ENCODE results near the gene TTC9B.

TTC9B gene

DNA sequence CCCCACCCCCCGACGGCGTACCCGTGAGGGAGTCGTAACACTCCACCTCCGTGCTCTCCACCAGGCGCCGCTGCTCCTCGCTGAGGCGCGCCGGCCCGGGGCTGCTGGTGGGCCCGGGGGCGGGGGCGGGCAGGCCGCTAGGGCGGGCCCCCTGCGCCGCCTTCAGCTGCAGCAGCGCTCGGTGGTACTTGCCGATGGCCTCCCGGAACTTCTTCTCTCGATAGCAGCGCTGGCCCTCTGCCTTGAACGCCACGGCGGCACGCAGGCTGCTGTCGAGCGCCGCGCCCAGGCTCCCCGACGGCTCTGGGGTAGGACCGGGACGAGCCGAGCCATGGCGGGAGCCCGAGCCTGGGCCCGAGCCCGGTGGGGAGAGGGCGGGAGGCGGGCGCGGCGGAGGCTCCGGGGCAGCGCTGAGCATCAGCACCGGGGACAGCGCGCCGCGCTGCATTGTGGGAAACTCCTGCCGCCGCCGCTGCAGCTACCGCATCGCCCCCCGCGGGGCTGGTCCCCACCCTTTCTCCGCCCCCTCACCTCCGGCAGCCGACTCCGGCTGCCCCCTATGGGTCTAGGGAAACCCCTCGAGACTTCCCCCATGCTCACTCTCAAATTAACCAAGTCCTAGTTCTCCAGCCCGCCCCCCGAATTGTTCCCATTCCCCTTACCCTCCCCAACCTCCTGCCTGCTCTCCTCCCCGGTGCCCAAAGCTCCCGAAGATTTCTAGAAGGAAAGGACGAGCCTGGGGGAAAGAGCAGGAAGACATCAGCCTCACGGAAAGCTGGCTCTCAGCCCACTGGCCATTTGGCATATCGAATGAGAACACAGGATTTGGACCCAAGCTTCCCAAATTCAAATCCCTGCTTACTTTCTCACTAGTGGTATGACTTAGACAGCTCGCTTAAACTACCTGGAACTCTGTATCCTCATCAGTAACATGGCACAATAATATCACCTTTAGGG lies at the start of gene TTC9B:
TSS of gene TTC9B (minus strand) at position 451 of the 957 bp plus-strand sequence. CDS start at position 448, 3 bp downstream.
- no peak for DNase-seq (ENCODE audit: low spot score)

DNA sequence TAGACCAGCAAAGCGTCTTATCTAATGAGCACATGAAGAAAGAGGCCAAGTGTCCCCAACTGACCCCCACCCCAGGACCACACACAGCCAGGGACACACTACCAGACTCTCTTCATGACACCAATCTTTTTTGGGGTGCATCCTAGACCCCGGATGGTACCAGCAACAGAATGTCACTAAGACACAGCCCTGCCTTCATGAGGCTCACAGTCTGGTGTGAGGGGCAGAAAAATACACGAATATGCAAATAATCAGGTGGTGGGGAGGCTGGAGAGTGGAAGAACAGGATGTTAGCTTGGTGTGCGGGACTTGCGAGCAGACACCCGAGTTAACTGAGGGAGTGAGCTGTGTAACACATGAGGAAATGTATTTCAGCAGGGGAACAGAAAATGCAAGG lies 49.4 kb upstream of the TTC9B start:
- no peak for DNase-seq (ENCODE audit: low spot score)

DNA sequence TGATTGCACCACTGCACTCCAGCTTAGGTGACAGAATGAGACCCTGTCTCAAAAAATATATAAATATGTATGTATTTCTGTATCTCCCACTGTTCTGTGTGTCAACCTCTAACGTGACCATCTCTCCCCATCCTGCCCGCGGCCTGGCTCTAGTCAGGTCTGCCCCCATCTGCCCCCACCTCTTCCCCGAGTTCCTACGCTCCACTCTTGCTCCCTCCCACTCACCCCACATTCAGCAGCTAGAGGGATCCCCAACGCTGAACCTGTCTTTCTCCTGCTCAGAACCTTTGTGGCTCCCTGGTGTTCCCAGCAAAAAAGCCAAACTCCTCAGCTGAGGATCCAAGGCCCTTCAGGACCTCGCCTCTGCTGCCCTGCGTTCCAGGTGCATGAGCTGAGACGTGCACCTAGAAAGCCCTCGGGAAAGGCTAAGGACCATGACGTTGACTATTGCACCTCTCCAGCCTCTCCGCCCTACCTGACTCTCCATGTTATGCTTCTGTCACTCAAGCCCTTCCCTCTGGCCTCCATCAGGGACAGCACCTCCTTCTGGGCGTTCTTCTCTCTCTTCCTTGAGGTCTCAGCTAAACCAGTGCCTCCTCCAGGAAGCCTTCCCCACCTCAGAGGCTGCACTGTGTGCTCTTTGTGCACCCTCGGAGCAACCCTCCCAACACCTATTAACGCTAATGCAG lies 48.9 kb upstream of the TTC9B start:
- no peak for DNase-seq (ENCODE audit: low spot score)

- DNase-seq (ENCODE audit: low spot score) = no peak
Observed at GRCh38 chr19:40266119-40266518, 47.9 kb upstream of the TTC9B start.

- no peak for DNase-seq (ENCODE audit: low spot score)
Observed at GRCh38 chr19:40265763-40266099, 47.5 kb upstream of the TTC9B start.

DNA sequence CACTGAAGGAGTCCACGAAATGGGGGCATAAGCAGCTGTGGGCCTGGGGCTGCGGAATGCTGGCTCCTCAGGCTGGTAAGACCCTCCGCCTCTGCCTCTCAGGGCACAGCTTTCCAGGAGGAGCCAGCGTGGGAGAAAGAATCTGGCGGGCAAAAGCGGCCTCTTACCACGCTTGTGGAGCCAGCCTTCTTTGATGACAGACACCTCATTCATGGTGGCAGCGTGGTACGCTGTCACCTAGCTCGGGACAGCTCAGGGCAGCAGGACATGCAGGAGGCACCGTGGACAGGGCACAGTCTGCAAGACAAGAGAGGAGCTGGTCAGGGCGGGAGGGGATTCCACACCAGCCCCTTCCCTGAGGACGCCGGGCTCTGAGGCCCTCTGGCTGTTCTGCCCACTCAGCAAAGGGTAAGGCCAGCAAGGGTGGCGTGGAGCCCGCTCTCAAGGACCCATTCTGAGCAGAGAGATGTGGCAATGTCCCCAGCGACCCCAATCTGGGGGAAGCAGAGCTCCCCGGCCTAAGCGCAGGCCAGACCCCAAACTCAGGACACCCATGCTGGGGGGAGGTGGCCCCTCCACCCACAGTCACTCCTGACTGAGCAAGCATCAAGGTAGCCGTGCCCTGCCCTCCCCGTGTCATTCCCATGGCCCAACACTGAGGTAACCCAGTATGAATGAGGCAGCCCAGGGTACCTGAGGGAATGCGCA lies 47.0 kb upstream of the TTC9B start:
- DNase-seq (ENCODE audit: low spot score) = no peak

DNA sequence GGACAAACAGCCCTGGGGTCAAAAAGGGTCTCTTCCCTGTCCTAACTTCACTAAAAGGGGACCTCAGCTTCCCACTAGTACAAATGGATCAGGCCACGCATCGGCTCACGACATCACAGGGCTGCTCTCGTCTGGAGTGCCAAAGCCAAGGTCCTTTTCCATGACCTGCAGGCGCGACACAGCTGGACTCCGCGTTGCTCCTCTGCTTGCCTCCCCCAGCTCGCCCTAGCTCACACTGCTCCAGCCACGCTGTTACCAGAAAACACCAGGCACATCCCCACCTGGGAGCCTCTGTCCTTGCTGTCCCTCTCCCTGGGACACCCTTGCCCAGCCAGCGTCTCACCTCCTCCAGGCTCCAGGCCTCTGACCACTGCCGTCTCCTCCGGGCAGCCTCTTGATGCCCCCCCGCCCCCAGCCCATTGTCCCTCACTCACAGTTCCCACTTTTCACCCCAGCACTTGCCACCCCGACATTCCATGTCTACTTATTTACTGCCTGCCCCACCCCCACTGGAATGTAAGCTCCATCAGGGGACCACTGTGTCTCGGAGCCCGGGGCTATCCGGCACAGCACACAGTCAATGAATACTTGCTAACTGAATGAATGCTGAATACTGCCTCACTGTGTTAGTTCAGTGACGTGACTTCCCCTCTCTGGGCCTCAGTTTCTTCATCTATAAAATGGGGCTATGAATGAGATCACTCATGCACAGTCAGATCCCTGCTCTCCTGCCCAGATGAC lies 46.3 kb upstream of the TTC9B start:
- no peak for DNase-seq (ENCODE audit: low spot score)

DNA sequence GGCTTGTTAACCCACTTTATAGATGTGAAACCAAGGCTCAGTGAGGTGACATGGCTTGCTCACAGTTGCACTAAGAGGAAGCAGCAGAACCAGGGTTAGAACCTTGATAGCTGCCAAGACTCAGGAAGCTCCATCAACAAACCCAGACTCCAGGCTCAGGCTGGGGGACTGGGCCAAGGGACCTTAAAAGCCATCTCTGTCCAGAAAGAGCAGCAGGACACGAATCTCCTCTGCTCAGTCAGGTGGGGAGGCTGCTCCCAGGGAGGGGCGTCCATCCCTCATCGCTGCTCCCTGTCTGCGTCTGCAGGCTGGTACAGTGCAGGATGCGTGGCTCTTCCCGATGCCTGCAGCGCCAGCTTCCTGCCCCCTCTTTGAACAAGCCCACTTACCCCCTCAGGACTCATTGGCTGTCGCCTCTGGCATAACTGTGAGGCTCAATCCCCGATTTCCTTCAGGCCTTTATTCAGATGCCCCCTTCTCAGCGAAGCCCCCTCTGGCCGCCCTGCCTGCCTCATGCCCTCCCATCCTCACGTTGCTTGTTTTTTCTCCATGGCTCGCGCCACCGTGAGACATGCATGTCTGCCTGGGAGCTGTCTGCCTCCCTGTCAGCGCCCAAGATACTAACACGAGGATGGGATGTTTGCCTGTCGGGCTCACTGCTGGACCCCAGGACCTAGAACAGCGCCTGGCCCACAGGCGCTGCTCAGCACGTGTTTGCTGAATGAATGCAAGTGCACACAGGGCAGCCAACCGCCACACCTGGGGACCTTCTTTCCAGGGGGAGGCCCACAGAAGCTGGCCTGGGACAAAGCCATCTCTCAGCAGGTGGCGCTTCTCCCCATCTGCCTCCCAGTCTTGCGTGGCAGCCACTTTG lies 45.5 kb upstream of the TTC9B start:
- no peak for DNase-seq (ENCODE audit: low spot score)

DNA sequence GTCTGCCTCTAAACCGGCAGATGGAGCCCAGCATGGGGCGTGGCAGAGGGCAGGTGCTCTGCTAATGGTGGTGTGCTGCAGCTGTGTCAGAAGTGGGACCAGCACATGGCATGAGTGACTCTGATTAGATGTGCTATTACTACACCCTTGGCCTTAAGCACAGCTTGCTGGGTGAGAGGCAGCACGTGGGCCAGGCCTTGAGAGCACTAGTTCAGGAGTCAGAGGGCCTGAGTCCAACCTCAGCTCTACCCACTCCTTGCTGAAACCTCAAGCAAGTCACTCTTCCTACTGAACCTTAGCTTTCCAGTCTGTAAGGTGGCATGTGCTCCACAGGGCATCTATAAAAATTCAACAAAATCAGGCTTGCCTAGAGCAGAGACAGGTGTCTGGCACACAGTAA lies 44.2 kb upstream of the TTC9B start:
- no peak for DNase-seq (ENCODE audit: low spot score)

GRCh38 chr19:40261631-40262030 lies 43.4 kb upstream of the TTC9B start:
- DNase-seq (ENCODE audit: low spot score) = no peak

DNA sequence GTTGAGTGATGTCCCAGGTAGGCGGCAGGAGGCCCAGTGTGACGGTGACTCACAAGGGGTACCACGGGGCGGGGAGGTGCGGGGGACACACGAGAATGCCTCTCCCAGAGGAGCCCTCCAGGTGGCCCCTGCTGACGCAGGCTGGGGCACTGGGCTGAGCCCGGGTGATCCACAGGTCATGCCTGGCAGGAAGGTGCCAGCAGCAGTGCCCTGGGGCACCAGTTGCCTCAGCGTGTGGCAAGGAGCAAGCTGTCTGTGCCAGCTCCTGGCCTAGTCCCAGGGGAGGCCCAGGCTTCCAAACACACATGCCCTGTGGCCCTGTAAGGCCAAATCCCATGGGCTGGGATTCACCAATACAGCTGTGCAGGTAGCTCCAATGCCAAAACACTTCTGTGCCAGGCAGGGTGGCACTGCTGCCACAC lies 38.9 kb upstream of the TTC9B start:
- no peak for DNase-seq (ENCODE audit: low spot score)

DNA sequence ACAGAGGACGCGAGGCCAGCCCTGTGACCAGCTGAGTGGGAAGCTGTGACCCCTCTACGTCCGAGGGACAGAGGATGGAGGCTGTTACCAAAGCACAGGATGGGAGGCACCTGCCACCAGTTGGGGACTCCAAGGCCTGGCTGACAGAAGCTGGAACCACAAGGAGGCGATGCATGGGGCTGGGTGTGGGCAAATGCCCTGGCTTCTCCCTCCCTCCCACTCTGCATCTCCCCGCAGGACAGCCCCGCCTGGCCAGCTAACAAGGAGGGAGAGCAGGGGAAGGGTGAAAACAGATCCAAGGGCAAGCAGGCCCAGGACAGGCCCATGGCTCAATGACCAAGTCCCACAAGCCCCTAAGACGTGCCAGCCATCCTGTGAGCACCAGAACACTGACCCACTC lies 38.3 kb upstream of the TTC9B start:
- DNase-seq (ENCODE audit: low spot score) = no peak

GRCh38 chr19:40255619-40256166 lies 37.5 kb upstream of the TTC9B start:
- DNase-seq (ENCODE audit: low spot score) = no peak

- DNase-seq (ENCODE audit: low spot score) = no peak
Observed at GRCh38 chr19:40254714-40255418, 36.7 kb upstream of the TTC9B start.

DNA sequence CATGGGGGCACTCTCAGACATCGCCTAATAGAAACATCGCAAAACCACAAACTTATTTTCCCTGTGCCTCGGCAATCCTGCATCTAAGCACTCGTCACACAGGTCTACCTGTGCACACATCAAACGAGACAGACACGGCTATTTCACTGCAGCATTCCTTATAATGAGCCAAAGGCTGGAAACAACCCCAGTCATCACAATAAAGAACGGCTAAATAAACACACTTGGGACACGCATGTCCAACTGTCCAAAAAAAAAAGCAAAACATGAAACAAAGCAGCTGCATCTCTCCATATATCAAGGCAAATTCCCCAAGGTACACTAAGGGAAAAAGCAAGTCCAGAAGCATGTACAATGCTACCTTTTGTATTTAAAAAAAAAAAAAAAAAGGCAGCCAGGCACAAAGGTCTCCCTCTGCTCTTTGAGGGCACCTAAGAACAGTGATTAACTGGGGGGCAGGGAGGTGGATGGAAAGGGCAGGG lies 35.5 kb upstream of the TTC9B start:
- no peak for DNase-seq (ENCODE audit: low spot score)

DNA sequence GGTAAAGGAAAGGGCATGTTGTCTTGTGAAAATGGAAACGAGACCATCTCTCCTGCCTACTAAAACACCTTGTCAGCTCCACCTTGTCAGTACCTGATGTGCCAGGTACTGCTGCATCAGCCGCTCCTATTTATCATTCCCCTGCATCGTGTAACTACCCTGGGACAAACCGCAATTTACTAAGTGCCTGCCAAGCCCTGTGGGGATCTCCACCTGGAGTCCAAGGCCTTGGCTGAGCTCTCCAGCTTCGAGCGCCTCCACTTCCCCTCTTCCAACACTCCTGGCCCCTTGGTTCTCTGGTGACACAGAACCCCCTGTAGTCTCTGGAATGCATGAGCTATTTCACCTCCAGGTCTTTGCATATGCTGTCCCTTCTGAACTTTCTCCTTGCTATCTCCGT lies 34.2 kb upstream of the TTC9B start:
- DNase-seq (ENCODE audit: low spot score) = no peak

GRCh38 chr19:40251991-40252390 lies 33.8 kb upstream of the TTC9B start:
- DNase-seq (ENCODE audit: low spot score) = no peak

- no peak for DNase-seq (ENCODE audit: low spot score)
Observed at GRCh38 chr19:40251244-40251643, 33.1 kb upstream of the TTC9B start.

DNA sequence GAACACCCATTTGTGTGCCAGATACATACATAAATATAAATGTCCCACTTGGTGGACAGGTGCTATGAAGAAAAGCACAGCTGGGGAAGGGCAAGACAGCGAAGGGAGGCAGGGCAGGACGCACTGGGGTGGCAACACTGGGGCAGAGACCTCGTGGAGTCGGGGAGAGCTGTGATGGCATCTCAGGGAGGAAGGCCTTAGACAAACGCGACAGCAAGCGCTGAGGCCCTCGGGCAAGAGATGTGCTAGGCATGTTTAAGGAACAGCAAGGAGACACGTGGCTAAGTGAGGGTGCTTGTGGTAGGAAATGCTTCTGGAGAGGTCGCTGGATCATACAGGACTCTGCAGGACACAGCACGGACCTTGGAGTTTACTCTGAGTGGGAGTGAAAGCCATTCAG lies 31.6 kb upstream of the TTC9B start:
- DNase-seq (ENCODE audit: low spot score) = no peak

DNA sequence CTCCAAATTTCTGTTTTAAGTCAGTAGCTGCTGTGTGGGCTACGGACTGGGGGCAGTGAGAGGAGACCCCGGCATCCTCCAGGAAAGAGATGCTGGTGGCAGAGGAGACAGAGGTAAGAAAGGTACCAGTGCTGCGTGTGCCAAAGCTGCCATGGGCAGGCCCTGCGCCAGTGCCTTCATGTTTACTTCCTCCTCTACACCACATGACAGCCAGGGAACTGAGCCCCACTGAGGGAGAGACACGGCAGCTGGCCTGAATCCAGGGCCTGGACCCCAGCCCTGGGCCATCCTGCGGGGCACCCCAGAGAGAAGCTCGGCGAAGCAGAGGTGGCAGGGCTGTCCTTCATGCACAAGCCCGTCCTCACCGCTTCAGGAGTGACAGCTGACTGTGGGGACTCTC lies 31.0 kb upstream of the TTC9B start:
- DNase-seq (ENCODE audit: low spot score) = no peak

Measured in kidney capillary endothelial cell (primary cell).